Superior temporal gyrus (tissue), 1 donor: Measurements from ENCODE around the gene COL13A1.

Experiments used
- DNase-seq: peaks from one replicate; pipeline ENCODE4 v3.0.0-alpha.2; 2016; ENCODE audit errors: extremely low spot score

The COL13A1 gene

GRCh38 chr10:69963835-69964710 lies 162.4 kb downstream of the COL13A1 start:
- no peak for DNase-seq

GRCh38 chr10:69965086-69965485 lies 163.4 kb downstream of the COL13A1 start:
- DNase-seq = no peak

- no peak for DNase-seq
Measured at GRCh38 chr10:69965919-69966662, 164.4 kb downstream of the COL13A1 start.

GRCh38 chr10:69968830-69969229 lies 167.1 kb downstream of the COL13A1 start:
- no peak for DNase-seq

- DNase-seq = no peak
Measured at GRCh38 chr10:69969977-69970376, 168.3 kb downstream of the COL13A1 start.

- DNase-seq = no peak
Measured at GRCh38 chr10:69972981-69973397, 171.3 kb downstream of the COL13A1 start.

- DNase-seq = no peak
Measured at GRCh38 chr10:69973678-69974077, 172.0 kb downstream of the COL13A1 start.

- no peak for DNase-seq
Measured at GRCh38 chr10:69974551-69975155, 172.9 kb downstream of the COL13A1 start.

- DNase-seq = no peak
Measured at GRCh38 chr10:69976795-69977546, 175.3 kb downstream of the COL13A1 start.

- DNase-seq = no peak
Measured at GRCh38 chr10:69979174-69979573, 177.5 kb downstream of the COL13A1 start.

- DNase-seq = no peak
Measured at GRCh38 chr10:69980672-69981071, 179.0 kb downstream of the COL13A1 start.

- DNase-seq = no peak
Measured at GRCh38 chr10:69988094-69988493, 186.4 kb downstream of the COL13A1 start.

- DNase-seq = no peak
Measured at GRCh38 chr10:69991151-69991550, 189.4 kb downstream of the COL13A1 start.

GRCh38 chr10:69994262-69994661 lies 192.6 kb downstream of the COL13A1 start:
- peak; percentile 54 for DNase-seq

GRCh38 chr10:69996611-69997010 lies 194.9 kb downstream of the COL13A1 start:
- DNase-seq = no peak

GRCh38 chr10:70000262-70000661 lies 198.6 kb downstream of the COL13A1 start:
- no peak for DNase-seq

GRCh38 chr10:70007116-70007820 lies 205.6 kb downstream of the COL13A1 start:
- no peak for DNase-seq
